ENCODE data around the gene DNAJC7. TPM values are rescaled to one million over a fixed set of nuclear protein-coding genes. Genes with fewer than 3 reads are reported as not detected.
A peak's percentile ranks its signal among the peaks of the same experiment; 100 is the strongest.

DNAJC7 gene
- total RNA-seq, 1 donor from 2014 or later: 124 TPM

DNA sequence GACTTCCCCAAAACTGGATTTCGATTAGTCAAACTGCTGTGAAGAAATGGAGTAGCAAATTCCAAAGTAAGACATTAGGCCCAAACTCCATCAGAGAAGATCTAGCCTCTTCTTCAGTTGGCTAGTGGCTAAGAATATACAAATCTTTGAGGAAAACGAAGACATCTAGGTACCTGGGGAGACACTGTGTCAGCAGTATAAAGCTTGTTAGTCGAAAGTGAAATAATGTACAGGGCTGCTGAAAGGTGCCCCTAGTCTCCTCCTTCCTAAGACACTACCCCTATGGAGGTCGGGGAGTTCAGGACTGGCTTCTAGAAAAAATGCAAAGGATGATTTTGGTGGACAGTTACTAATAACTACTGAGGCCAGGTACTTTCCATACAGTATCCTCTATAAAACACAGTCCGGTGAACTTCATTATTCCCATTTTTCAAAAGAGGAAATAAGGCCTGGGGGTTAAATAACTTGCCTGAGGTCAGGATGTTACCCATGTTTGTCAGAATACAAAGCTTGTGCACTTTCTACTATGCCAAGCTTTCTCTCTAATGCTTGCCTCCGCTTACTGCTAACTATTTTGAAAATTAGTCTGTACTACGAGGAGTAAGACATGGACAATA lies 15.0 kb downstream of the DNAJC7 start:
- no peaks in the 10 kb centered on the region for H3K36me3 Mint-ChIP-seq (ENCODE audit: unreplicated experiment)

DNA sequence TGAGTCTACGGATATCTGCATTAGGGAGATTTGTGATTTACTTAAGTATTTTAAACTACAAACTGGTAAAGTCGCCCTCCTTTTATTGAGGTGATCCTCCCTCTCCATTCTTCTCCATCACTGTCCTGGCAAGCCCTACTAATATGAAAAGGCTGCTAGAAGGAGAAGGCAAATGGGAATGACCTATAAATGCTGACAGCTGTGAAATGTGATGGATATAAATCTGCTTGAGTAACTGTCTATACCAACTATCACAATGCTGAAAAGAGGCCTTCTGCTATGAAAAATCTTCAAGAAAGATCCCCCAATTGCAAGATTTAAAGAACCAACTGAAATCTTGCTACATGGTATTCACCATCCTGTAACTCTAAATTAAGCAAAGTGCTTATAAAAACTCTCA lies 15.5 kb downstream of the DNAJC7 start:
- H3K36me3 Mint-ChIP-seq (ENCODE audit: unreplicated experiment): no peaks in the 10 kb centered on the region
- peaks cover 2% of the 10 kb centered on the region for H3K27me3 Mint-ChIP-seq (ENCODE audit: unreplicated experiment)
- H3K27ac Mint-ChIP-seq (ENCODE audit: unreplicated experiment): no peak overlapping the region
- H3K4me3 Mint-ChIP-seq (ENCODE audit: unreplicated experiment): no peak overlapping the region
- peaks cover 2% of the 10 kb centered on the region for H3K9me3 Mint-ChIP-seq (ENCODE audit: unreplicated experiment)
- no peak for DNase-seq
- TF ChIP-seq CTCF (IDR thresholded peaks at IDR 0.05; ENCODE audit: partially characterized antibody, unreplicated experiment): no peak
- peaks cover 9% of the 10 kb centered on the region for H3K4me1 Mint-ChIP-seq (ENCODE audit: low read depth, unreplicated experiment)

More for the DNA sequence above, 15.0 kb downstream of the DNAJC7 start:
- H3K27me3 Mint-ChIP-seq (ENCODE audit: unreplicated experiment): peaks cover 2% of the 10 kb centered on the region
- TF ChIP-seq CTCF (IDR thresholded peaks at IDR 0.05; ENCODE audit: partially characterized antibody, unreplicated experiment): no peak
- no peak for DNase-seq
- peaks cover 2% of the 10 kb centered on the region for H3K9me3 Mint-ChIP-seq (ENCODE audit: unreplicated experiment)
- H3K4me1 Mint-ChIP-seq (ENCODE audit: low read depth, unreplicated experiment): peaks cover 9% of the 10 kb centered on the region
- H3K4me3 Mint-ChIP-seq (ENCODE audit: unreplicated experiment): no peak overlapping the region
- H3K27ac Mint-ChIP-seq (ENCODE audit: unreplicated experiment): peak overlapping the region; percentile 85

DNA sequence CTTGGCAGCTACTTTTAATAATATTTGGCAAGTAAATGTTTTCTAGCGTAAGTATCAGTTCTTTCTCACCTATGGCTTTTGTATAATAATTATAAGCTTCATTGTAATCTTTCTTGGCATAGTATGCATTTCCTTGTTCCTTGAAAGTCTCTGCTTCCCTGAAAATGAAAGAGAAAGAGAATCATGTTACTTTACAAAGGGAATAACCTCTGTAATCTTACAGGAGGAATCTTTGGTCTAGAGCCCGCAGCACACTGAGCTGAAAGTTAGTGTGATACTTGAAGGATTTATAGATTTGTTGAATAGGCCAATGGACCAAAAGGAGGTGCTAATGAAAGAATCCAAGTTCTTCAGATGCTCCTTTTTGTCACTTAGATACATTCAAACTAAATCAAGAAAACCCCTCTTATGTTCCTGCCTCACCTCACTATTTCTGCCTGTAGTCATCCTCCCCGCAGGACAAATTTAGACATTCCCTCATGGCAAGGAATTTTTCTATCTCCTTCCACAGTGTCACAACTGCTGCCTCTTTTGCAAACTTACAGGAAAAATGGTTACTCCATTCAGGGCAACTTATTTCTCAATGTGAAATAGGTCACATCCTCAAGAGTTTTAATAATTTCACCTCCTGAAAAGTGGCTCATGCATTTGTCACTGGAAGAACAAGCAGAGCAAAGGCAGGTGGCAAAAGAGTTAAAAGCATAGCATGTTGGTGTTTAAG lies 16.7 kb downstream of the DNAJC7 start:
- H3K36me3 Mint-ChIP-seq (ENCODE audit: unreplicated experiment): no peaks in the 10 kb centered on the region
- peaks cover 9% of the 10 kb centered on the region for H3K4me1 Mint-ChIP-seq (ENCODE audit: low read depth, unreplicated experiment)
- peaks cover 2% of the 10 kb centered on the region for H3K9me3 Mint-ChIP-seq (ENCODE audit: unreplicated experiment)
- TF ChIP-seq CTCF (IDR thresholded peaks at IDR 0.05; ENCODE audit: partially characterized antibody, unreplicated experiment): no peak
- no peak overlapping the region for H3K4me3 Mint-ChIP-seq (ENCODE audit: unreplicated experiment)
- DNase-seq: no peak
- peaks cover 2% of the 10 kb centered on the region for H3K27me3 Mint-ChIP-seq (ENCODE audit: unreplicated experiment)
- no peak overlapping the region for H3K27ac Mint-ChIP-seq (ENCODE audit: unreplicated experiment)

GRCh38 chr17:41998497-41998896 lies 18.7 kb downstream of the DNAJC7 start:
- Mint-ChIP-seq H3K27me3 (ENCODE audit: unreplicated experiment) (peaks cover 2% of the 10 kb centered on the region), H3K4me3 (ENCODE audit: unreplicated experiment) (no peak overlapping the region), H3K9me3 (ENCODE audit: unreplicated experiment) (peaks cover 2% of the 10 kb centered on the region), H3K4me1 (ENCODE audit: low read depth, unreplicated experiment) (peaks cover 7% of the 10 kb centered on the region), H3K27ac (ENCODE audit: unreplicated experiment) (no peak overlapping the region), H3K36me3 (ENCODE audit: unreplicated experiment) (no peaks in the 10 kb centered on the region)
- no peak for DNase-seq
- no peak for TF ChIP-seq CTCF (IDR thresholded peaks at IDR 0.05; ENCODE audit: partially characterized antibody, unreplicated experiment)

GRCh38 chr17:41996855-41997164 lies 20.4 kb downstream of the DNAJC7 start:
- no peaks in the 10 kb centered on the region for H3K36me3 Mint-ChIP-seq (ENCODE audit: unreplicated experiment)

More at GRCh38 chr17:41996855-41997164, 20.4 kb downstream of the DNAJC7 start:
- Mint-ChIP-seq H3K4me3 (ENCODE audit: unreplicated experiment) (no peak overlapping the region), H3K27ac (ENCODE audit: unreplicated experiment) (no peak overlapping the region), H3K27me3 (ENCODE audit: unreplicated experiment) (peaks cover 4% of the 10 kb centered on the region), H3K9me3 (ENCODE audit: unreplicated experiment) (no peaks in the 10 kb centered on the region), H3K4me1 (ENCODE audit: low read depth, unreplicated experiment) (no peaks in the 10 kb centered on the region)
- DNase-seq: no peak
- no peak for TF ChIP-seq CTCF (IDR thresholded peaks at IDR 0.05; ENCODE audit: partially characterized antibody, unreplicated experiment)

Data from glutamatergic neuron (in vitro differentiated cells).